B cell (primary cell): ENCODE data around the gene CAPN3. TPM values are rescaled to one million over a fixed set of nuclear protein-coding genes. Genes with fewer than 3 reads are reported as not detected.

Source experiments
- ATAC-seq: fragments of 200-7000 bp; cut with Tn5 transposase; one replicate; pipeline ENCODE4 v1.10.0; 2021; ENCODE audit warnings: low read depth, mild to moderate bottlenecking, moderate number of reproducible peaks, moderate library complexity
- CTCF ChIA-PET: fragments of 350-600 bp; sonication (Branson Sonifier 250); formaldehyde crosslinking; loops from one replicate; lab custom pipeline; 2021; ENCODE audit warnings: antibody characterized with exemption, inconsistent platforms; lab: Charles Lee
- POLR2A ChIA-PET: fragments of 350-600 bp; sonication (Branson Sonifier 250); formaldehyde crosslinking; loops from one replicate; lab custom pipeline; 2021; ENCODE audit warnings: antibody characterized with exemption; lab: Charles Lee
- DNase-seq: peaks from one replicate; pipeline ENCODE4 v3.0.0; 2013
- H2AFZ ChIP-seq: 2 replicates; pipeline ENCODE4 v1.6.1; 2012; ENCODE audit warnings: mild to moderate bottlenecking, low read depth, low read length; ENCODE audit not compliant: insufficient read depth, poor library complexity, severe bottlenecking
- H3K27ac ChIP-seq, 2 donors: 1 replicate in 1 of 2; 2 replicates in 1 of 2; pipeline ENCODE4 v1.5.1; 2012 to 2013; ENCODE audit warnings: low read length in 2 of 2, mild to moderate bottlenecking in 2 of 2, moderate library complexity in 1 of 2
- H3K27me3 ChIP-seq, 4 experiments: fragments of 200-600 bp in 1 of 4; sonication (generic) in 1 of 4; replicated peaks in 1 of 4; 1 replicate in 2 of 4; 2 replicates in 2 of 4; pipeline versions ENCODE4 v1.6.1 to v1.7.0; 2013 to 2016; ENCODE audit warnings: low read length in 3 of 4, mild to moderate bottlenecking in 2 of 4, mixed read lengths in 1 of 4, moderate library complexity in 1 of 4; ENCODE audit not compliant: insufficient read depth in 4 of 4, control insufficient read depth in 3 of 4; ENCODE audit errors: control extremely low read depth in 1 of 4
- H3K36me3 ChIP-seq, 2 experiments: replicated peaks in 1 of 2; 1 replicate in 1 of 2; 2 replicates in 1 of 2; pipeline versions ENCODE4 v1.6.1 to v1.7.1; 2013; ENCODE audit warnings: low read length in 1 of 2; ENCODE audit not compliant: insufficient read depth in 2 of 2, control insufficient read depth in 1 of 2; ENCODE audit errors: control extremely low read depth in 1 of 2, extremely low read depth in 1 of 2
- H3K4me1 ChIP-seq, 2 donors: fragments of 200-600 bp in 1 of 2; sonication (generic) in 1 of 2; 1 replicate in 1 of 2; 2 replicates in 1 of 2; pipeline versions ENCODE4 v1.5.1 to v1.6.1; 2013 to 2017; ENCODE audit warnings: low read length in 2 of 2; ENCODE audit not compliant: control insufficient read depth in 2 of 2, insufficient read depth in 2 of 2
- H3K4me2 ChIP-seq: replicated peaks from 2 replicates; pipeline ENCODE3; 2012; ENCODE audit warnings: mild to moderate bottlenecking, low read depth, low read length; ENCODE audit not compliant: poor library complexity, severe bottlenecking
- H3K4me3 ChIP-seq, 5 experiments: fragments of 200-600 bp in 1 of 5; sonication (generic) in 1 of 5; 1 replicate in 3 of 5; 2 replicates in 2 of 5; pipeline versions ENCODE4 v1.5.1 to v1.7.0; 2011 to 2016; ENCODE audit warnings: low read length in 4 of 5, mild to moderate bottlenecking in 4 of 5, low read depth in 2 of 5, control low read depth in 1 of 5, moderate library complexity in 1 of 5; ENCODE audit not compliant: insufficient read depth in 1 of 5; ENCODE audit errors: control extremely low read depth in 1 of 5, extremely low read depth in 1 of 5
- H3K79me2 ChIP-seq: fragments of 200-600 bp; sonication (generic); one replicate; pipeline ENCODE4 v1.6.0; 2016; ENCODE audit warnings: low read length; ENCODE audit not compliant: control insufficient read depth, insufficient read depth
- H3K9ac ChIP-seq: fragments of 200-600 bp; sonication (generic); 2 replicates; pipeline ENCODE4 v1.6.1; 2017; ENCODE audit warnings: mild to moderate bottlenecking, low read length, moderate library complexity
- H3K9me3 ChIP-seq, 3 donors: one replicate each; pipeline versions ENCODE4 v1.6.1 to v1.7.1; 2013; ENCODE audit warnings: low read length in 2 of 3; ENCODE audit not compliant: control insufficient read depth in 2 of 3, insufficient read depth in 1 of 3; ENCODE audit errors: control extremely low read depth in 1 of 3
- H4K20me1 ChIP-seq: 2 replicates; pipeline ENCODE4 v1.6.0; 2012; ENCODE audit warnings: mild to moderate bottlenecking, low read length; ENCODE audit not compliant: insufficient read depth, control insufficient read depth, poor library complexity, severe bottlenecking
- H3K27ac Mint-ChIP-seq: one replicate; pipeline ENCODE4 v1.8.0; 2021; ENCODE audit warnings: mixed read lengths
- H3K27me3 Mint-ChIP-seq: one replicate; pipeline ENCODE4 v1.8.0; 2021; ENCODE audit warnings: mixed read lengths
- H3K4me1 Mint-ChIP-seq: one replicate; pipeline ENCODE4 v1.8.0; 2021; ENCODE audit warnings: mixed read lengths
- H3K4me3 Mint-ChIP-seq: one replicate; pipeline ENCODE4 v1.8.0; 2021; ENCODE audit warnings: mixed read lengths
- H3K9me3 Mint-ChIP-seq: one replicate; pipeline ENCODE4 v1.8.0; 2022; ENCODE audit warnings: mixed read lengths; ENCODE audit not compliant: insufficient read depth
- EZH2 ChIP-seq: IDR thresholded peaks from 2 replicates; pipeline ENCODE4 v1.6.1; 2012; ENCODE audit warnings: borderline replicate concordance, low read depth, mild to moderate bottlenecking, moderate library complexity, low read length; ENCODE audit not compliant: insufficient read depth, poor library complexity, severe bottlenecking
- WGBS: methylation state at CpG from one replicate; pipeline ENCODE4 v1.1.5; 2013; ENCODE audit warnings: missing lambda C conversion rate; ENCODE audit not compliant: insufficient coverage; 5-methylcytosine and 5-hydroxymethylcytosine counted together
- intact Hi-C: fragments of 100-400 bp; cut with micrococcal nuclease; formaldehyde crosslinking; loops from one replicate; pipeline ENCODE4 v1.10.0; 2022
- polyA plus RNA-seq: library from polyadenylated mRNA; depleted of rRNA; stranded (reverse); fragments of >200 nt; gene quantifications from 2 replicates; pipeline ENCODE4 v1.2.3, GENCODE V29; 2012
- total RNA-seq, 2 donors: library from RNA; stranded (reverse); fragments of 120-200 nt in 1 of 2; gene quantifications; 1 replicate in 1 of 2; 2 replicates in 1 of 2; pipeline versions ENCODE4 v1.2.3 to v1.2.4, GENCODE V29; 2013 to 2022
- TF ChIP-seq, protein P1 (sequence below): fragments of 200-600 bp; IDR thresholded peaks from one replicate; pipeline ENCODE4 v1.8.0; 2022; ENCODE audit warnings: antibody characterized with exemption, mild to moderate bottlenecking

Gene CAPN3
- total and polyA plus RNA-seq, 2 donors (not counting 1 experiment from before 2014, with no cell fraction given) = 41.7 to 143 TPM

DNA sequence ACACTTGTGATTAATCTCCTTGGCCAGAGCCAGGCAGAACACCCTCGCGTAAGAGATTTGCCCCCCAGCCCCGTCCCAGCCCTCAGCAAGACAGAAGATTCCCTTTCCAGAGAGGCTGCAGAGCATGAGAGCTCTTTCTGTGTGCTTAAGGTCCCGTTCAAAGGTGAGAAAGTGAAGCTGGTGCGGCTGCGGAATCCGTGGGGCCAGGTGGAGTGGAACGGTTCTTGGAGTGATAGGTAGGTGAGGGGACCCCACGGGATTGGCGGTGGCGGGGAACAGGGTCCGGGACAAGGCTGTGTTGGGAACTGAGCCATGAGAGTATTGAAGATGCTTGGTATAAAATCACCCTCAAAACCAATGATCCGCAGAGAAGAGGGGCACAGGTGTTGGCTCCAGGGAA, 34.8 kb downstream of the CAPN3 start:
- no peaks in the 10 kb centered on the region for H3K9me3 Mint-ChIP-seq
- ATAC-seq = no peak
- no peak overlapping the region for H3K27ac Mint-ChIP-seq

DNA sequence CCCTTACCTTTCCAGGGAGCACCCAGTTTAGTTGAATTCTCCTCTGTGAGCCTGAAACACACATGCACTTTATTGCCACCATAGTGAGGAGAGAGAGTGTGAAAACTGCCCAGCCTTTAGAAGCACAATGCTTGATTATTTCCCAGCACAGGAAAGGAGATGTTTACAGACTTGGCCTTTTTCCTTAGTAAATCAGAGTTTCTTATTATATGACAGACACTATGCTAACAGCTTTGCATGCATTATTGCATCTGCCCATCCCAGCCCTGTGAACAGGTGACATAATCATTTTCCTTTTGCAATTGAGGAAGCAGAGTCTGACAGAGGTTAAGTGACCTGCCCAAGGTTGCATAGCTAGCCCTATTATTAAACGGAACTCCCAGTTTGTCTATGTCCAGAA, 36.5 kb downstream of the CAPN3 start:
- no peaks in the 10 kb centered on the region for H3K9me3 ChIP-seq
- WGBS = no CpG with 5 or more reads among the region's 1 CpG
- Mint-ChIP-seq H3K27ac (no peak overlapping the region), H3K9me3 (no peaks in the 10 kb centered on the region), H3K27me3 (no peaks in the 10 kb centered on the region), H3K4me1 (peaks cover 2% of the 10 kb centered on the region), H3K4me3 (no peak overlapping the region)
- POLR2A ChIA-PET = no interaction called here
- H3K27me3 ChIP-seq = no peaks in the 10 kb centered on the region
- no peak overlapping the region for H3K27ac ChIP-seq
- H2AFZ ChIP-seq = no peak overlapping the region
- CTCF ChIA-PET = no interaction called here
- no peak overlapping the region for H3K4me2 ChIP-seq
- intact Hi-C loops = no loop called here
- peaks cover 2 to 14% of the 10 kb centered on the region in 2 experiments for H3K36me3 ChIP-seq
- H3K4me1 ChIP-seq = no peaks in the 10 kb centered on the region
- TF ChIP-seq EZH2 = no peak
- TF ChIP-seq, protein P1, sequence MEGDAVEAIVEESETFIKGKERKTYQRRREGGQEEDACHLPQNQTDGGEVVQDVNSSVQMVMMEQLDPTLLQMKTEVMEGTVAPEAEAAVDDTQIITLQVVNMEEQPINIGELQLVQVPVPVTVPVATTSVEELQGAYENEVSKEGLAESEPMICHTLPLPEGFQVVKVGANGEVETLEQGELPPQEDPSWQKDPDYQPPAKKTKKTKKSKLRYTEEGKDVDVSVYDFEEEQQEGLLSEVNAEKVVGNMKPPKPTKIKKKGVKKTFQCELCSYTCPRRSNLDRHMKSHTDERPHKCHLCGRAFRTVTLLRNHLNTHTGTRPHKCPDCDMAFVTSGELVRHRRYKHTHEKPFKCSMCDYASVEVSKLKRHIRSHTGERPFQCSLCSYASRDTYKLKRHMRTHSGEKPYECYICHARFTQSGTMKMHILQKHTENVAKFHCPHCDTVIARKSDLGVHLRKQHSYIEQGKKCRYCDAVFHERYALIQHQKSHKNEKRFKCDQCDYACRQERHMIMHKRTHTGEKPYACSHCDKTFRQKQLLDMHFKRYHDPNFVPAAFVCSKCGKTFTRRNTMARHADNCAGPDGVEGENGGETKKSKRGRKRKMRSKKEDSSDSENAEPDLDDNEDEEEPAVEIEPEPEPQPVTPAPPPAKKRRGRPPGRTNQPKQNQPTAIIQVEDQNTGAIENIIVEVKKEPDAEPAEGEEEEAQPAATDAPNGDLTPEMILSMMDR = no peak
- ATAC-seq (no peak), DNase-seq (no peak)
- no peaks in the 10 kb centered on the region for H3K79me2 ChIP-seq
- no peaks in the 10 kb centered on the region for H4K20me1 ChIP-seq
- no peak overlapping the region for H3K9ac ChIP-seq
- H3K4me3 ChIP-seq = no peak overlapping the region

More for the DNA sequence above, 34.8 kb downstream of the CAPN3 start:
- Histone ChIP-seq H3K4me3 (no peak overlapping the region), H3K27me3 (no peaks in the 10 kb centered on the region), H3K9me3 (no peaks in the 10 kb centered on the region), H3K4me1 (no peaks in the 10 kb centered on the region), H4K20me1 (no peaks in the 10 kb centered on the region), H3K4me2 (no peak overlapping the region), H2AFZ (no peak overlapping the region), H3K27ac (no peak overlapping the region), H3K79me2 (no peaks in the 10 kb centered on the region), H3K36me3 (peaks cover 0 to 7% of the 10 kb centered on the region in 2 experiments), H3K9ac (no peak overlapping the region)
- no peak for TF ChIP-seq EZH2
- TF ChIP-seq, protein P1 = no peak
- Mint-ChIP-seq H3K4me1 (no peaks in the 10 kb centered on the region), H3K4me3 (no peak overlapping the region), H3K27me3 (no peaks in the 10 kb centered on the region)
- 93% methylated on average over 9 of the region's 13 CpGs for WGBS
- CTCF ChIA-PET = no interaction called here
- intact Hi-C loops = no loop called here
- DNase-seq = no peak
- POLR2A ChIA-PET = no interaction called here
